ENCODE results near the gene DYNLT2.
"Not testable (repeated sequence)": the region's sequence is repeated elsewhere in the genome, so short reads cannot be mapped to it uniquely, and the experiment has no call there.

Gene DYNLT2

DNA sequence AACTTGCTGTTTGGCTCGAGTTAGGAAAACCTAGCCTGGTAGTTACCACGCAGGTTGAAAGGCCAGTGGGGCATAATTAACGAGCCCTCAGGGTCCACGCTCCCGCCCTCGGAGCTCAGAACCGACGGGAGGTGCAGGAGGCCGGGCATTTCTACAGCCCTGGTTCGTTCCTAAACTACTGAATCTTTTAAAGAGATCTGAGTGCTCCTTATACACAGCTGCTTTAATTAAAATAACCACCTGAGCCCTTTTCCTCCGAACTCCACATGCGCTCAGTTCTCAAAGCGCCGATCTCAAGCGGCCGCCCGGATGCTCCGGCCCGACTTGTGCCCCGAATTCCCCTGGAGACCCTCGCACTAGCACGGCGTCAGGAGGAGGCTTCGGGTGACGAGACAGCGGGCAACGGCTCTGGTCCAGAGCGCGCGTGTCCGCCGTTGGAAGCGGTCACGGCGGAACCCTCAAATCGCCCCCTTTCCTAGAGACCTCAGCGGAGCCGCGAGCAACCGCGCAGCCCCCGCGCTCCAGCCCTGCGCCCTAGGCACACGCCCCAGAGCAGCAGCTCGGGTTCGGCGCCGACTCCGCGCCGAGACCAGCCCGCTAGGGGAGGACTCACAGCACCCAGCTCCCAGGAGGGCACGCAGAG is 49.9 kb downstream of the DYNLT2 start:
- peak overlapping the region; percentile 87 for H3K4me3 ChIP-seq (ENCODE audit: low read length)
- TF ChIP-seq, protein P1, sequence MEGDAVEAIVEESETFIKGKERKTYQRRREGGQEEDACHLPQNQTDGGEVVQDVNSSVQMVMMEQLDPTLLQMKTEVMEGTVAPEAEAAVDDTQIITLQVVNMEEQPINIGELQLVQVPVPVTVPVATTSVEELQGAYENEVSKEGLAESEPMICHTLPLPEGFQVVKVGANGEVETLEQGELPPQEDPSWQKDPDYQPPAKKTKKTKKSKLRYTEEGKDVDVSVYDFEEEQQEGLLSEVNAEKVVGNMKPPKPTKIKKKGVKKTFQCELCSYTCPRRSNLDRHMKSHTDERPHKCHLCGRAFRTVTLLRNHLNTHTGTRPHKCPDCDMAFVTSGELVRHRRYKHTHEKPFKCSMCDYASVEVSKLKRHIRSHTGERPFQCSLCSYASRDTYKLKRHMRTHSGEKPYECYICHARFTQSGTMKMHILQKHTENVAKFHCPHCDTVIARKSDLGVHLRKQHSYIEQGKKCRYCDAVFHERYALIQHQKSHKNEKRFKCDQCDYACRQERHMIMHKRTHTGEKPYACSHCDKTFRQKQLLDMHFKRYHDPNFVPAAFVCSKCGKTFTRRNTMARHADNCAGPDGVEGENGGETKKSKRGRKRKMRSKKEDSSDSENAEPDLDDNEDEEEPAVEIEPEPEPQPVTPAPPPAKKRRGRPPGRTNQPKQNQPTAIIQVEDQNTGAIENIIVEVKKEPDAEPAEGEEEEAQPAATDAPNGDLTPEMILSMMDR (IDR thresholded peaks at IDR 0.05; ENCODE audit: insufficient read depth, low read depth, low read length, missing control alignments), result no peak
- peak; percentile 18 for DNase-seq (ENCODE audit: low read depth)

DNA sequence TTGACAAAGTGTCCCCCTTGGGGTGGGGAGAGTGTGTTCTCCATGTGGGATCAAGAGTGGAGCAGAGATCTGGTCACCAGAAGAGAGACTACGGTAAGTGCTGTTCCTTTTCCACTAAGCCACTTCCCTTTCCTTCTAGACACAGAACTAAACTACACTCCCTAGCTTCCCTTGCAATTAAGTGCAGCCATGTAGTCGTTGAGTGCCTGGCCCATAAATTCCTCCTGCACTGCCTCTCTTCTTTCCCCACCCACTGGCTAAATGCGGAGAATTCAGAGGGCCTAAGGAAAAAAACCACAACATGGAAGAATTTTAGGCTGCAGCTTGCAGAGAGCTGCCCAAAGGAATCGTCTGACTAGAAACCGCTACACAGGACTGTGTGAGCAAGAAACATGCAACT is 51.1 kb downstream of the DYNLT2 start:
- no peak for DNase-seq (ENCODE audit: low read depth)
- H3K4me3 ChIP-seq (ENCODE audit: low read length), result no peak overlapping the region

DNA sequence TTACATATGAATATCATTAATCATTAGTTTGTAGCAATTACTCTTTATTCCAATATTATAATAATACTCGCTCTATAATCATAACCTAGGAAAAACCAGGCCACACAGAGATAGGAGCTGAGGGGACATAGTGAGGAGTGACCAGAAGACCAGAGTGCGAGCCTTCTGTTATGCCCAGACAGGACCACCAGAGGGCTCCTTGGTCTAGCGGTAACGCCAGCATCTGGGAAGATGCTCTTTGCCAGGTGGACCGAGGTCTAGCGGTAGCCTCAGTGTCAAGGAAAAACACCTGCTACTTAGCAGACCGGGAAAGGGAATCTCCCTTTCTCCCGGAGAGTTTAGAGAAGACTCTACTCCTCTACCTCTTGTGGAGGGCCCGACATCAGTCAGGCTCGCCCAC is 54.3 kb downstream of the DYNLT2 start:
- TF ChIP-seq, protein P1 (IDR thresholded peaks at IDR 0.05; ENCODE audit: insufficient read depth, low read depth, low read length, missing control alignments), result peak; percentile 21
- not testable (repeated sequence) for H3K4me3 ChIP-seq (ENCODE audit: low read length); DNase-seq (ENCODE audit: low read depth)

More for the DNA sequence above, 51.1 kb downstream of the DYNLT2 start:
- TF ChIP-seq, protein P1 (IDR thresholded peaks at IDR 0.05; ENCODE audit: insufficient read depth, low read depth, low read length, missing control alignments), result no peak

DNA sequence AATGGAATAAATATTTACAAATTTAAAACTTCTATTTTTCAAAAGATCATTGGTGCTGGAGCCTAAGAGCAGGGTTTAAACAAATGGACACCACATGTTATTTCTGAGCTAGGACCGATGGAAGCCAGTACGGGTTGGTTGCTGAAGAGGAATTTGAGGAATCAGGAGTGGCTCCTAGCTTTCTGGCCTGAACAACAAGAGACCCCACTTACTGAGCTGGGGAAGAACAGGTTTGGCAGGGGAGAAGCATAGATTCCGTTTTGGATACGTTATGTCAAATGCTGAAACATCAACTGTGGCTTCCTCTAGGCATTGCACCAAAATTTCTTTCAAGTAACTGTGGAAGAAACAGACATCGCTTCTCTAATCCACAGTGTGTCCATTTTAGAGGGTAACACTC is 56.2 kb downstream of the DYNLT2 start:
- H3K4me3 ChIP-seq (ENCODE audit: low read length), result no peak overlapping the region
- TF ChIP-seq, protein P1 (IDR thresholded peaks at IDR 0.05; ENCODE audit: insufficient read depth, low read depth, low read length, missing control alignments), result no peak
- DNase-seq (ENCODE audit: low read depth), result no peak

DNA sequence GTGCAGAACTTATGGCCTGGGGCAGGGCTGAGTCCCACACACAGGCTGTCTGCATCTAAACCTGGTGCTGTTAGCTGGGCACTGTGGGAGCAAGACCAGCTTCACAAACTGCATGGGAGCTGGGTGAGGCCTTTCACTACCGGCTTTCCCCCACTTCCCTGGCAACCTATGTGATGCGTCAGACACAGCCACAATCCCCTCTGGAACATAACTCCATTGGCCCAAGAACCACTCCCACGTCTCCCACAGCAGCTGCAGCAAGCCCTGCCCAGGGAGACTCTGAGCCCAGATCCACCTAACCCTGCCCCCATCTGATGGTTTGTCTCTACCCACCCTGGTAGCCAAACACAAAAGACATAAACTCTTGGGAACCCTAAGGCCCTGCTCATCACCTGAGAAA is 58.9 kb downstream of the DYNLT2 start:
- H3K4me3 ChIP-seq (ENCODE audit: low read length), result no peak overlapping the region
- DNase-seq (ENCODE audit: low read depth), result no peak
- TF ChIP-seq, protein P1 (IDR thresholded peaks at IDR 0.05; ENCODE audit: insufficient read depth, low read depth, low read length, missing control alignments), result no peak

DNA sequence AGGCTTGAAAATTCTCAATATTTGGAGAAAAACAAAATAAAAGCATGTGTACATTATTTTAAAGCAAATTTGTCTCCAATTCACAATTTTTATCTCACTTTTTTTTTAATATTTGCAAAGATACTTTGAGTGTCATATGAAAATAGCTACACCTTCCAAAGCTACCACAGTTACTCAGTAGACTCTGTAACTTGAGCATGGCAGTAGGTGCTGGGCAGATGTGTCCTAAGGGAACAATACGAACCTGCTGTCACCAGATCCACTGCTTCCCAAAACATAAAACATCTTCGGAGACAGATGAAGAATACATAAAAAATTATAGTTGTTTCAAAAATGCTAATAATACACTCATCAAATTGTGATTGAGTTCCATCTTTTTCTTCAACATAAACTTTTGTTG is 60.1 kb downstream of the DYNLT2 start:
- TF ChIP-seq, protein P1 (IDR thresholded peaks at IDR 0.05; ENCODE audit: insufficient read depth, low read depth, low read length, missing control alignments), result no peak
- H3K4me3 ChIP-seq (ENCODE audit: low read length), result no peak overlapping the region
- no peak for DNase-seq (ENCODE audit: low read depth)
